ENCODE measurements around the gene PXDN.

Gene PXDN

DNA sequence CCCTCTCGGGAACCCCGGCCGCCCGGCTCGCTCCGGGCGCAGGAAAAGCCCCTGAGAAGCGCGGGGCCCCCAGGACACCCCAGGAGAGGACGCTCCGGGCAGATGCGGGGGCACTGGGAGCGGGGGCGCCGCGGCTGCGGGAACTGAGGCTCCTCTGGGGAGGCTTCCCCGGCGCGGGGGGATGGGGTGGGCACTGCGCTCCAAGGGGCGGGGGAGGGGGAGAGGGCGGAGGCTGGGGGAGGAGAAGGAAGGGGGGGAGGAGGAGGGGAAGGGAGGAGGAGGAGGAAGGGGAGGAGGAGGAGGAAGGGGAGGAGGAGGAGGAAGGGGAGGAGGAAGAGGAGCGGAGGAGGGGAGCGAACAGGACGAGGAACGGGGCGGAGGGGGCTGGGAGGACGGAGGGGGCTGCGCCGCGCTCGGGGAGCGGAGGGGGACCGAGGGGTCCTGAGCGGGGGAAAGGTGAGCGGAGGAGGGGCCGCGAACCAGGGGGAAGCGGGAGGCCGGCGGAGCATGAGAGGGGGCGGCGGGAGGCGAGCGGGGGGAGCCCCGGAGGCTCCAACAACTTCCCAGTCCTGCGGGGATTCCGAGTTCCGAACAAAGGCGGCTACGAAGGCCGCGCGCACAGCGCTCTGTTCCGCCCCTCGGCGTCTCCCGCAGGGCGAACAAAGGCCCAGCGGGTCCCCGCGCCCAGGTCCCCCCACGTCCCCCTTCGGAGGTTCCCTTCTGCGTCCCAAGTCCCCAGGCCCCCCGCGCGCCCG is 742 bp downstream of the PXDN start:
- Histone ChIP-seq H3K9me3 (replicated peaks; ENCODE audit: low read length) (no peaks in the 10 kb centered on the region), H3K9ac (ENCODE audit: low read depth, low read length) (peak overlapping the region; percentile 89), H3K4me3 (ENCODE audit: low read length) (peak overlapping the region; percentile 81), H3K36me3 (ENCODE audit: insufficient read depth, low read length) (peaks cover 10% of the 10 kb centered on the region), H3K4me2 (ENCODE audit: low read length) (peak overlapping the region; percentile 82), H3K27me3 (ENCODE audit: control insufficient read depth, insufficient read depth, low read length) (no peaks in the 10 kb centered on the region), H3K4me1 (ENCODE audit: control insufficient read depth, insufficient read depth, low read length) (peaks cover 50% of the 10 kb centered on the region)

DNA sequence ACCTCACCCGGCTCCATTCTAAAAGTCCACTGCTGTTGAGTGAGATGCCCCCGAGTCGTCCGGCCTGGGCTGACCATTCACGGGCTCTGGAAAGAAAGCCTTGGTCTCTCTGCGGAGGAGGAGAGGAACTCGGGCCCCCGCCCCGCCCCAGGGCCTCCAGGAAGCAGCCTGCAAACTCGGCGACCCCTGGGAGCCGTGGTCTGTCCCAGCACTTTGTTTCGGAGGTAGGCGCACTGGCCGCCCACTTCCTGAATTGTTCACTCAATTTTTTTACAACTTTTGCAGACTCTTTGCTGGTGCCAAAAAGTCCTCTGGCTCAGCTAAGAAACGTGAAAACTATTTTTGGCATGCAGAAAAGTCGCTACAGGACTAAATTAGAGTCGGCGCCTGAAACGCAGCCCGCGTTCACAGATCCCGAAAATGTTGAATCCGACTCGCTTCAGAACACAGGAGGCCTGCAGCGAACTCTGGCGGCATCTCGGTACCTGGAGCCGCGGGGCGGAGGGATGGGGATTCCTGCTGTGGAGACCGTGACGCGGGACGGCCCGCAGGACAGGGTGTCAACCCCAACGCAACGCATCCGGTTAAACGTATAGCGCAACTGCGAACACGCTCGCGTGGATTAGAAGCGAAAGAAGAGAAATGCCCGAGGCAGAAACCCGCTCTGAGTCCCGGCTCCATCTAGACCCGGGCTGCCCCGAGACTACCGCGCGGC is 1.5 kb downstream of the PXDN start:
- Histone ChIP-seq H3K36me3 (ENCODE audit: insufficient read depth, low read length) (peaks cover 10% of the 10 kb centered on the region), H3K4me1 (ENCODE audit: control insufficient read depth, insufficient read depth, low read length) (peaks cover 57% of the 10 kb centered on the region), H3K4me2 (ENCODE audit: low read length) (peak overlapping the region; percentile 82), H3K9me3 (replicated peaks; ENCODE audit: low read length) (no peaks in the 10 kb centered on the region), H3K27me3 (ENCODE audit: control insufficient read depth, insufficient read depth, low read length) (no peaks in the 10 kb centered on the region), H3K4me3 (ENCODE audit: low read length) (peak overlapping the region; percentile 81), H3K9ac (ENCODE audit: low read depth, low read length) (peak overlapping the region; percentile 89)

DNA sequence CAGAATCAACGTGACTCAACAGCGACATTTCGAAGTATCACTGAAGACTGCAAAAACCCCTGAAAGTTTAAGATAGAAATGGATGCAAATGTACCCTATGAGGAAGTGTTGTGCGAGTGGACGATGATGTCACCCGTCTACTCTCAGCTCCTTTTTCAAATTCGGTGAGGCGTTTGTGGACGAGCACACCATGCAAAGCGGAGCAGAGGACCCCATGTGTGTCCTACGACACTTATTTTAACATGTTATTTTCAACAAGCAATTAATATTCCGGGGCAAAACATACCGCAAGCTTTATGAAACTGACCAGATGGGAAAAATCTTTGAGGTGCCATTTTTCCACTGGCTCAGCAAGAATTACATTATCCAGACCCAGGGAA is 2.0 kb downstream of the PXDN start:
- H3K9me3 ChIP-seq (replicated peaks; ENCODE audit: low read length): no peaks in the 10 kb centered on the region
- H3K27me3 ChIP-seq (ENCODE audit: control insufficient read depth, insufficient read depth, low read length): no peaks in the 10 kb centered on the region
- peaks cover 63% of the 10 kb centered on the region for H3K4me1 ChIP-seq (ENCODE audit: control insufficient read depth, insufficient read depth, low read length)
- H3K36me3 ChIP-seq (ENCODE audit: insufficient read depth, low read length): peaks cover 10% of the 10 kb centered on the region
- peak overlapping the region; percentile 89 for H3K9ac ChIP-seq (ENCODE audit: low read depth, low read length)
- peak overlapping the region; percentile 81 for H3K4me3 ChIP-seq (ENCODE audit: low read length)
- peak overlapping the region; percentile 82 for H3K4me2 ChIP-seq (ENCODE audit: low read length)

DNA sequence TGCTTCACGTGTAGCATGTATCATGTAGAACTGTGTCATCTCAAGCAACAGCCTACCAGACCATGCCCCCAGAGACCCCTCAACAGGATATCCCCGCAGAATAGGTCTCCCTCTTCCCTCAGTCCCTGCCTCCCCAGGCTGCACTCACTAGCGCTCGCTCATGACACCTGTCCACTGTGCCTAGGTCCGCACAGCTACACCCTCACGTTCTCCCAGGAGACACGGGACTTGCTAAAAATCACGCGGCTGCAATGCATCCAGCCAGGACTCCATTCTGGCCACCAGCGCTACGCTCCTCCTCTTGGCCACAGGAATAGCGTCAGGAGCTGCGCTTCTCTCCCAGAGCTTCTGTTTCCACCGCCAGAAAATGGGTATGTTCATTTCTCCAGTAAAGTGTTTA is 2.5 kb downstream of the PXDN start:
- Histone ChIP-seq H3K4me3 (ENCODE audit: low read length) (peak overlapping the region; percentile 81), H3K9ac (ENCODE audit: low read depth, low read length) (peak overlapping the region; percentile 89), H3K27me3 (ENCODE audit: control insufficient read depth, insufficient read depth, low read length) (no peaks in the 10 kb centered on the region), H3K4me1 (ENCODE audit: control insufficient read depth, insufficient read depth, low read length) (peaks cover 65% of the 10 kb centered on the region), H3K4me2 (ENCODE audit: low read length) (peak overlapping the region; percentile 82), H3K36me3 (ENCODE audit: insufficient read depth, low read length) (peaks cover 10% of the 10 kb centered on the region), H3K9me3 (replicated peaks; ENCODE audit: low read length) (no peaks in the 10 kb centered on the region)

DNA sequence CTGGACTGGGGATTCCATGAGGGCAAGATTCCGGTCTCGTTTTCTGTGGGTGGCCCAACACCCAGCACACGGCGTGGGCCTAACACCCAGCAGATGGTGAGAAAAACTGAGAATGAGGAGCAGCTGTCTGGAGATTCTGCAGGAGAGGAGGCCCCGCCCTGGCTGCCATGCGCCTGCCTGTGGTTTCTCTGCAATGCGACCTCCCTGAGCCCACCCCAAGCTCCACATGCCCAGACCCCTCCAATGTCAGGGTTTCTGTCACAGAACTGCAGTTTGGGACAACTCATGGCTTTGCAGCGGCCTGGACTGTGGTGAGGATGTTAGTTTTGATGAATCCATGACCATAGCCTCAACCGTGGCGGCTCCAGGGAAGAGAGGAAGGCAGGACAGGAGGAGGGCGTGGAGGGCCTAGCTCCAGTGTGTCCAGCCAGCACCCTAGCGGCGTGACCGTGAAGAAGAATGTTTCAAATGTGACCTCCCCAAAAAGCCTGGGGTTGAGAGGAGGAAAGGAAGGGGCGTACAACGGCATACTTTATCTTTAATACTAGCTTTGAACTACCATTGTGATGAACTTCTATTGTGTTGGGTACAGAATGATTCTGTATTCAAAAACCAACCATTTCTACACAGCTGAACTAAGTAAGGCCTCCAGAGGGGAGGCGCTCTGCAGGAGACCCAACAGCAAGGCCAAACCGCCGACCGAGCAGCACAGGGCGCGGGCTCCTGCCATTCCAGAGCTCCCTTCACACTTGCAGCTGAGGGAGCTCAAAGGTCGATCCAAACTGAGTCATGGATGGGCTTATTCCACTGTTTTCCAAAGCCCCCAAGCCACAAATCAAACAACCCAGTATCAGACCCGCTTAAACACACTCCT is 3.4 kb downstream of the PXDN start:
- H3K4me2 ChIP-seq (ENCODE audit: low read length): peak overlapping the region; percentile 82
- H3K36me3 ChIP-seq (ENCODE audit: insufficient read depth, low read length): peaks cover 10% of the 10 kb centered on the region
- H3K4me3 ChIP-seq (ENCODE audit: low read length): peak overlapping the region; percentile 81
- H3K27me3 ChIP-seq (ENCODE audit: control insufficient read depth, insufficient read depth, low read length): no peaks in the 10 kb centered on the region
- peak overlapping the region; percentile 89 for H3K9ac ChIP-seq (ENCODE audit: low read depth, low read length)
- peaks cover 74% of the 10 kb centered on the region for H3K4me1 ChIP-seq (ENCODE audit: control insufficient read depth, insufficient read depth, low read length)
- H3K9me3 ChIP-seq (replicated peaks; ENCODE audit: low read length): no peaks in the 10 kb centered on the region

DNA sequence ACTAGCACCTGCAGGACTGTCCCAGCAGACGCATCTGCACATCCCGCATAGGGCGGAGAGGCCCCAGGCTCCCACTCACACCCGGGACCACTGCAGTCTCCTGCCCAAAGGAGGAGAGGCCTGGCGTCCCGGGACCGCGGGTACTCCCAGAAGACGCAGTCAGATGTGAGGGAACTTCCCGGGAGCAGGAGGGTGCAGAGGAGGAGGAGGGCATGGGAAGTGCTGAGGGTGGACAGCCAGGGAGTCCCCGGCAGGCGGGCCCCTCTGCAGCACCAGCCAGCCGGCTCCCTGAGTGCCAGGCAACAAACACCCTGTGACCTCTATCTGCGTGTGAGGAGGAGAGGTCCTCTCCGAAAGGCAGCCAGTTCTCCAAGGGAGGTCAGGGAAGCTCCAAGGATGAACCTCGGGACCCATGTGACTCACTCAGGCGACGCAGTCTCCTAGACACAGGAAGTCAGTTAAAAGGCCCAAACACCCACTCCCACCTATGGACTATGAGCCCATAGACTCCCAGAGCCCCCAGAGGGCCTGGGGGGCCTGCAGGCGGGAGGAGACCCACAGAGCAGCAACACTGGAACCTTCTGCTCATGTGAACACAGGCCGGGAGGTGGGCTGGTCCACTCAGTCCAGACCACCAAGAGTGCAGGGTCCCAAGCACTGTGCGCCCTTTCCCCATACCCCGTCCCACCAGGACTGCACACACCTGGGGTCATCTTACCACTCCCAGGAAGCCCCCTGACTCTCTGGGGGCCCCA is 4.2 kb downstream of the PXDN start:
- H3K36me3 ChIP-seq (ENCODE audit: insufficient read depth, low read length): peaks cover 10% of the 10 kb centered on the region
- no peaks in the 10 kb centered on the region for H3K27me3 ChIP-seq (ENCODE audit: control insufficient read depth, insufficient read depth, low read length)
- H3K4me3 ChIP-seq (ENCODE audit: low read length): peak overlapping the region; percentile 81
- H3K9me3 ChIP-seq (replicated peaks; ENCODE audit: low read length): no peaks in the 10 kb centered on the region
- H3K4me1 ChIP-seq (ENCODE audit: control insufficient read depth, insufficient read depth, low read length): peaks cover 75% of the 10 kb centered on the region
- H3K4me2 ChIP-seq (ENCODE audit: low read length): peak overlapping the region; percentile 82
- H3K9ac ChIP-seq (ENCODE audit: low read depth, low read length): peak overlapping the region; percentile 89

DNA sequence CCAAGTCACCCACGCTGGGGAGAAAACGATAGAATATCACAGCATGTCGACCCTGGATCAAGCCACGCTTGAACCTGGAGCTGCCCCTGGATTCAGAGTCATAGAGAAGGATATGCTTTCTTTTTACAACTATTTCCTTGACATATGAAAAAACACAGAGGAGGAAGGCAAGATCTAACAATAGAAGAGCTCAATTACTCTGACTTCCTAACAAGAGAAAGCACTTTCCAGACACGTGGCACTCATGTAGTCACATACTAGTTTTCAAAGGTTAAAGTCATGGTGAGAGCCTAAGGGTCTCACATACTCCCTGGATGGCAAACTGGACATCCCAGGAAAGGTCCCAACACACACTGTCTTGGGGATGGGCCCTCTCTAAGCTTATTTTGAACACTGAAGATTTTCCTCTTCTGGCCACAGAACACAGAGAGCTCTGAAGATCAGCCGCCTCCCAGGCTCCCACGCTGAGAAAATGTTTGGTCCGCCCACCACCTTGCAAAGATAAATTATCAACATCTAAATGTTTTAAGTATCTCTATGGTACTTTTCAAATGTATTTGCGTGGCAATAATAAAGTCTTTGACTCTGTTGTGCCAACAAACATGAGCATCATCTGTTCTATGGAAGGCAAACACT is 4.9 kb downstream of the PXDN start:
- peak overlapping the region; percentile 89 for H3K9ac ChIP-seq (ENCODE audit: low read depth, low read length)
- H3K9me3 ChIP-seq (replicated peaks; ENCODE audit: low read length): no peaks in the 10 kb centered on the region
- no peaks in the 10 kb centered on the region for H3K27me3 ChIP-seq (ENCODE audit: control insufficient read depth, insufficient read depth, low read length)
- peak overlapping the region; percentile 82 for H3K4me2 ChIP-seq (ENCODE audit: low read length)
- peaks cover 10% of the 10 kb centered on the region for H3K36me3 ChIP-seq (ENCODE audit: insufficient read depth, low read length)
- H3K4me1 ChIP-seq (ENCODE audit: control insufficient read depth, insufficient read depth, low read length): peaks cover 69% of the 10 kb centered on the region
- H3K4me3 ChIP-seq (ENCODE audit: low read length): peak overlapping the region; percentile 81

DNA sequence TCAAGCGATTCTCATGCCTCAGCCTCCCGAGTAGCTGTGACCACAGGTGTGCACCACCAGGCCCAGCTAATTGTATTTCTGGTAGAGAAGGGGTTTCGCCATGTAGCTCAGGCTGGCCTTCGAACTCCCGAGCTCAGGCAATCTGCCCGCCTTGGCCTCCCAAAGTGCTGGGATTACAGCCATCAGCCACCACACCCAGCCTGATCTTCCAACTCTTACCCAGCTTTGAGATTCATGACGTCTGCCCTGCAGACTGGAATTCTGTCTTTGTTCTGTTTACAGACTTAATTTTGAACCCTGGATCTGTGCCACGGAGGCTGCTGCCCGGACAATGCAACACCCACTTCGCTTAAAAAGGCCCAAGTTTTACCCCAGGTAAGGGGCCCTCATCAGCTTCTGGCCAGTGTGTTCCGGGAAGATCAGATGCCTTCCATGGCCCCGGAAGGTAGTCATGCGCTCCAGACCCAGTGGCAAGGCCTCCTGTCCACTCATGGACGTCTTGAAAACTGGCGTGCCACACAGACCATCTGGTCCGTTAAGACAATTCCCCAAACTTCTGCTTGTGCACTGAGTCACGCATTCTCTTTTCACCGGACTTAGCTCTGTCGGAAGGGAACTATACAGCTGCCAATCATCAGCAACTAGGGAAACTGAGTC is 5.5 kb downstream of the PXDN start:
- Histone ChIP-seq H3K9me3 (replicated peaks; ENCODE audit: low read length) (no peaks in the 10 kb centered on the region), H3K36me3 (ENCODE audit: insufficient read depth, low read length) (peaks cover 10% of the 10 kb centered on the region), H3K4me1 (ENCODE audit: control insufficient read depth, insufficient read depth, low read length) (peaks cover 69% of the 10 kb centered on the region), H3K9ac (ENCODE audit: low read depth, low read length) (peak overlapping the region; percentile 89), H3K27me3 (ENCODE audit: control insufficient read depth, insufficient read depth, low read length) (no peaks in the 10 kb centered on the region), H3K4me3 (ENCODE audit: low read length) (peak overlapping the region; percentile 81), H3K4me2 (ENCODE audit: low read length) (peak overlapping the region; percentile 82)

DNA sequence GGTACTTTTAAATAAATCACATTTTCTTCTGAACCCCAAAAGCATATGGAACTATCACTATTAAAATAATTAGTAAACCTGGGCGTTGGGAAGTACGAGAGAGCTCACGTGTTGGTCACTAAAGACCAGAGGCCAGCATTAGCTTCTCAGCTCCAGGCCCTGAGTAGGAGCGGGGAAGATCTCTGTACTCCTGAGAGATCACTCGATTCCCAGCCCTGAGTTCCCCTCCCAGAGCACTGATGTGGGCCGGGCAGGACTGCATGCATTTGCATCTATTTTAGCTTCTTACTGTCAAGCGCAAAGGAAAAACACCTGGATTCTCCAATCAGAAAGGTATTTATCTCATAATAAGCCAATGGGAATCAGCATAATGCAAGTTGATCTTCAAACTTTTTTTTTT is 6.2 kb downstream of the PXDN start:
- Histone ChIP-seq H3K4me1 (ENCODE audit: control insufficient read depth, insufficient read depth, low read length) (peaks cover 71% of the 10 kb centered on the region), H3K36me3 (ENCODE audit: insufficient read depth, low read length) (peaks cover 12% of the 10 kb centered on the region), H3K4me2 (ENCODE audit: low read length) (peak overlapping the region; percentile 82), H3K9ac (ENCODE audit: low read depth, low read length) (peak overlapping the region; percentile 89), H3K27me3 (ENCODE audit: control insufficient read depth, insufficient read depth, low read length) (no peaks in the 10 kb centered on the region), H3K4me3 (ENCODE audit: low read length) (no peak overlapping the region), H3K9me3 (replicated peaks; ENCODE audit: low read length) (no peaks in the 10 kb centered on the region)

DNA sequence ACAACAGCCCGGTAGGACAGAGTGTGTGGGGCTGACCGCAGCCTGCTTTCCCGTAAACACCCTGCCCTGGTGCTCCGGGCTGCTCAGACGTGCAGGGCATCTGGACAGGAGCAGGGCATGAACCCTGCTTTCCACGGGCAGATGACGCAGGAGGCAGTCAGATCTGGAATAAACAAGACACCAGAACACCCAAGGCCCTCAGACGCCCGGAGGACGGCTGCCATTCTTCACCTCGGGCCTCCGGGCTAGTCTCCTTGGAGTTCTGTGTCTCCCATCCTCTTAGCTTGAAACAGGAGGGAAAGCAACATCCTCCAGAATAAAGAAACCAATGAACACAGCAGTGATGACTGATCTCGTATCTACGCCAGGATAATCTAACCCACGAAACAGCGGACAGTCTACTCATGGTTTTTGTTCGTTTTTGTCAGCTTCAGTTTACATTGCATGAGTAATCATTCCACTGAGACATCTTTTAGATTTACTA is 7.3 kb downstream of the PXDN start:
- Histone ChIP-seq H3K4me2 (ENCODE audit: low read length) (peak overlapping the region; percentile 76), H3K9ac (ENCODE audit: low read depth, low read length) (peak overlapping the region; percentile 89), H3K9me3 (replicated peaks; ENCODE audit: low read length) (no peaks in the 10 kb centered on the region), H3K4me3 (ENCODE audit: low read length) (peak overlapping the region; percentile 56), H3K36me3 (ENCODE audit: insufficient read depth, low read length) (peaks cover 12% of the 10 kb centered on the region), H3K27me3 (ENCODE audit: control insufficient read depth, insufficient read depth, low read length) (no peaks in the 10 kb centered on the region), H3K4me1 (ENCODE audit: control insufficient read depth, insufficient read depth, low read length) (peaks cover 77% of the 10 kb centered on the region)
